Stimulated activated CD4-positive, alpha-beta T cell treated with anti-CD3 and anti-CD28 coated beads, Interleukin-4, amount 100 ng/mL, for 24 hours (primary cell): Measurements from ENCODE around the gene MXRA8.
A peak's percentile ranks its signal among the peaks of the same experiment; 100 is the strongest.

Experiments
- DNase-seq: peaks from one replicate; pipeline ENCODE4 v3.0.0-alpha.2; 2020

The MXRA8 gene

GRCh38 chr1:1365875-1366698 lies 7.7 kb upstream of the MXRA8 start:
- no peak for DNase-seq

DNA sequence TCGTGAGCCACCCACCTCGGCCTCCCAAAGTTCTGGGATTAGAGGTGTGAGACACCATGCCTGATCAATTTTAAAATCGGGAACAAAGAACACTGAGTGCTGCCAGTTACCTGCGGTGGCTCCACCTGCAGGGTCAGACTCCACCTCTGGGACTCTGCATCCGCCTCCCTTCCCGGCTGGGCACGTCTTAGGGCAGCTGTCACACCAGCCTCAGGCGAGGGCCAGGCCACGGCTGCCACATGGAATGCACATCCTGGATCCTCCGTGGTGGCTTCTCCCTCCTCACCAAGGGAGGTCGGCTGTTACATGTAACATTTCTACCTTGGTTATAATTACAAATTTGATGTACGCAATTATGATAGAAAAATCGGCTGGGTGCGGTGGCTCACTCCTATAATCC lies 5.9 kb upstream of the MXRA8 start:
- DNase-seq: no peak

DNA sequence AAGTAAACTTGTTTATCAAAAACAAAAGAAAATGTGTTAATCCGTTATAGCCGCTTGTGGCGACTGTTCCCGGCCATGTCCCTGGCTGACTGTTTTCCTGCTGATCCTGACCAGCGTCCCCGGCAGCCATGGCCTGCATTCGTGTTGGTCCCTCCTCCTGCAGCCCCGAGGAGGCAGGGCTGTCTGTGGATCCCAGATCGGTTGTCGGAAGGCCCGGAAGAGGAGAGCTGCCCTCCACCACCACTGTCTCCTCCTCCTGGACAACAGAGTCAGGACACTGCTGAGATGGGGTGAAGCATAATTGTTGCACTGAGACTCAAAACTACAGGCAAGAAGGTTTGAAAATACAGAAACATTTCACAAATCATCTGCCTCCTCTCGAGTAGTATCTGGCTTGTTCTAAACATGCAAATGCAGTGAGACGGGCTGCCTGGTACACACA lies 3.6 kb upstream of the MXRA8 start:
- no peak for DNase-seq

- no peak for DNase-seq
These were observed 3.1 kb upstream of the MXRA8 start for GRCh38 chr1:1361233-1361981.

DNA sequence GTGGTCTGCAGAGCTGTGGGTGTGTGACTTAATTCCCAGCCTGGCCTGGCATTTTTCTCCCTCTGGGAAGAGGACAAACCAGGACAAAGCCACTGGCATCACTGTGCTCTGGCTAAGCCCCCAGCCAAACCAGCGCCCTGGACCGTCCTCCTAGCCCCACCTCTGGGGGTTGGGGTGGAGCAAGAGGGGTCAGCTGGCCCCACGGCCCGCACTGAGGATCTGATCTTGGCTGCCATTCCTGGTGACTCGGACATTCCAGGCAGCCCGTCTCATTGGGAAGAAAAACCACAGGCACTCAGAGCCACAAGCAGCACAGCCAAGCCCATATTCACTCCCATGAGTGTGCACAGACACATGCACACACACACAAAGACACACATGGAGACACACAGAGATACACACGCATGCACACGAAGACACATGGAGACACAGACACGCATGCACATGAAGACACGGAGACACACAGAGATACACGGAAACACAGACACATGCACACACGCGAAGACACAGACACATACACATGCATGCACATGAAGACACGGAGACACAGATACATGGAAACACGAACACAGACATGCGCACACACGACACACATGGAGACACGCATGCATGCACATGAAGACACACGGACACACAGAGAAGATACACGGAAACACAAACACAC lies 2.3 kb upstream of the MXRA8 start:
- DNase-seq: no peak

DNA sequence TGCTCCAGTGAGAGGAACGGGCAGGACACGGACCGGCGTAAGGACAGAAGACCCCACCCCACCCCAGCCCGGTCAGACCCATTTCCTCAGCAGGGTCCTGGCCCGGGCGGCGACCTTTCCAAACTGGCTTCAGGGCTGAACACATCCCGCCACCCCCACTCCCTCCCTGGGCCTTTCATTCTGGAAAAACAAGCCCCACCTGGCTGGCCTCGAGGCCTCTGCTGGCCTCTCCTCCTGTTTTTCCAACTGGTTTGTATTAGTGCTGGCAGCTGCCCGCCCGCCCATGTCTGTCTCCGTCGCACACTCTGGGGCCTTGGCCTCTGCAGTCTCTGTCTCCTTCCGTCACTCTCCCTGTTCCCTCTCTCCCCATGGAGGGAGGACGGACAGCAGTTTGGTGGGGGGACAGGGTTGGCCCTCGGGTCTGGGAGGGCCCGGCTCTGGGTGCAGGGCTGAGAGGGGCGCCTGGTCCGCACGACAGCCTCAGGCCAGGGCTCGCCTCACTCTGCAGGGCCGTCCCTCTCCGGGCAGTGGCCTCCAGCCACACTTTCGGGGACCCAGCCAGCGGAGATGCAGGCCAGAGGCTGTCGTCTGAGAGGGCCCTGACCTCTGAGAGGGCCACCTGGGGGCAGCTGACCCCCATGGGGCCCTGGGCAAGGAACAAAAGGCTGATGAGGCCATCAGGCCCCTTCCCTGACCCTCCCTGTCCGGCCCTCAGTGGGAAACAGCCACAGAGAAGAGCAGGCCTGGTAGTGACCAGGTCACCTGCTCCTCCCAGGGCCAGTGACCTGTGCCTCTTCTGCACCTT lies 1.5 kb upstream of the MXRA8 start:
- no peak for DNase-seq

- no peak for DNase-seq
These were observed 931 bp upstream of the MXRA8 start for GRCh38 chr1:1359308-1359663.

- DNase-seq: no peak
These were observed 403 bp downstream of the MXRA8 start for GRCh38 chr1:1357871-1358432.

DNA sequence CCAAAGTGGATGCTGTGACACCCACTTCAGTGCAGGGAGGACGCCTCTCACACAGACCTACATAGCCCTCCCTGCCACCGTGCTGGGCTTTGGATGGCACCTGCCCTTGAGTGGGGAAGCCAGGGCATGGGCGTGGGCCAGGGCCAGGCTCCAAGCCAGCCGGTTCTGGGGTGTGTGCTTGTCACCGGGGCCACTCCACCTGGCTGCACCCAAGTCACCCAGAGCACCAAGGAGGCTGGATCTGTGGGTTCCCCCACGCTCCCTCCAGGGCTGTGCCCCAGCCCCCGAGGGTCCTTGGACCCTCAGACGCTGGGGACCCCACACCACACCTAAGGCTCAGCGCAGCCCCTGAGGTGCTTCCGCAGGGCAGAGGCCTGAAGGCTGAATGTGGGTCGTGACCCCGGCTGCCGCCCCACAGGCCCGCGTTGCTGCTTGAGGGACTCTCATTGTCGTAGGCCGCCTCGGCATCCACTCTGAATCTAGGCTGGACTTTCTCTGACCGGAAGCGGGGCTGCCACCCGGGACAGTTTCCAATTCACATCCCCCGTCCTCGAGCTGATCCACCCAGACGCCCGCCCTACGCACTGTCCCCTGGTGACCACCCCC lies 1.5 kb downstream of the MXRA8 start:
- DNase-seq: no peak

DNA sequence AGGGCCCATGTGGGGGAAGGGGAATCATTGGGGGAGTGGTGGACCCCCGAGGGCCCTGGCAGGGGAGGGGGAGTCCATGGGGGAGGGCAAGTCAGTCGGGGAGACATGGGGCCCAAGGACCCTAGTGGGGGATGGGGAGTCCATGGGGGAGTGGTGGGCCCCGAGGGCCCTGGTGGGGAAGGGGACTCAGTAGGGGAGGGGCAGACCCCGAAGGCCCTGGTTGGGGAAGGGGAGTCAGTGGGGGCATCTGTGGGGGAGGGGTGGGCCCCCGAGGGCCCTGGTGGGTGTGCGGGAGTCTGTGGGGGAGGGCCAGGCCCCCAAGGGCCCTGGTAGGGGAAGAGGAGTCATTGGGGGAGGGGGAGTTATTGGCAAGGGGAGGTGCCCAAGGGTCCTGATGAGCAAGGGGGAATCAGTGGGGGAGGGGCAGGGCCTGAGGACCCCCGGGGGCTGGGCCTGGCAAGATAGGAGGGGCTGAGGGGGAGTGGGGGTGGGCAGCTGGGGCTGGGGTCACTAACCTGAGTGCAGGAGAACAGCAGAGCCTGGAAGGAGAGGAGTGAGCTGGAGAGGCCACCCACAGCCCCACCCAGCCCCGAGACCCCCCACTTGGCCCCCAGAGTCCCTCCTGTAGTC lies 2.1 kb downstream of the MXRA8 start:
- DNase-seq: no peak

- no peak for DNase-seq
These were observed 2.9 kb downstream of the MXRA8 start for GRCh38 chr1:1355416-1355815.

GRCh38 chr1:1354271-1355247 lies 3.8 kb downstream of the MXRA8 start:
- no peak for DNase-seq

- DNase-seq: no peak
These were observed 4.8 kb downstream of the MXRA8 start for GRCh38 chr1:1353389-1354151.

- no peak for DNase-seq
These were observed 5.5 kb downstream of the MXRA8 start for GRCh38 chr1:1352786-1353388.

DNA sequence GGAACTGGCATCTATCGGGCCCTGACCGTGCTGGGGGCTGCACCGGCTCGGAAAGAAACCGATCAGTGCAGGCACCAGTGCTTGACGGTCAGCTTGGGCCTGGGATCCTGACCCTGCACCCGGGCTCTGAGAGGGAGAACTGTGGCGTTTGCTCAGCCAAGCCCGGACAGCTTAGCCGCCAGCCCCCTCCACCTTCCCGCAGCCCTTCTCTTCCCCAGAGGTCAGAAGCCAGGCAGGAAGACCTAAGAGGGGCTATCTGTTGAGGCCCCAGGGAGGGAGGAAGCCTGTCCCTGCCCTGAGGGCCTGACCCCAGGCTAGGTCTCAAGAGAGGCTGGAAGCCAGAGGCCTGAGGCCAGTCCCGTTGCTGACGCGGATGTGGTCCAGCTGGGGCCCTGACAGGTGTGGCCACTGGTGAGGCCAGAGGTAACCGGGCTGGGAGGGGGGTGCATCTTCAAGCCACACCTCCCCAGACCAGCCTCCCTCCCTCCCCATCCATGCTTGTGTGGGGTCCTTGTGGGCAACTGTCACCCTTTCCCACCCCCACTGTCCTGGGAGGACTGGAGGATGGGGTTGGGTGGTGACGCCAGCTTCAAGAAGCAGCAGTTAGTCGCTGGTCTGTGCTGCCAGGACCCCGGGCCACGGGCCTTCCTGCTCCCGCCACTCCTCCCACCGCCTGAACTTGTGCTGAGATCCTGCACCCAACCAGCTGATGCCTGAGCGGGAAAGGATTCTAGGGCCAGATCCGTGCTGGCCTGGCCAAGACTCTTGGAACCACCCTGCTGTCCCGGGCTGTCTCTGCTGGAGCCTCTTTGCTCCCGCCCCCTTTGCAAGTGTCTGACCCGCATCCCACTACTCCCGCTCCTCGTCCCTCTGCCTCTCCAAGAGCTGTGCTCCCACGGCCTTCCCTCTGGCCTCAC lies 6.6 kb downstream of the MXRA8 start:
- no peak for DNase-seq

GRCh38 chr1:1349256-1350012 lies 8.9 kb downstream of the MXRA8 start, which contains the start of gene DVL1:
TSS of gene DVL1 (minus strand) at chr1:1349418. CDS start at chr1:1349065, 353 bp downstream.
- DNase-seq: peak; percentile 68
